NCI-H146 treated with DMSO at 0.1 percent for 48 hours (cell line): ENCODE data around the gene GARNL3.

ENCODE experiments used
- DNase-seq: peaks from one replicate; lab custom pipeline; 2025; ENCODE audit not compliant: unreplicated experiment; lab: John Stamatoyannopoulos, UW

GARNL3 gene

DNA sequence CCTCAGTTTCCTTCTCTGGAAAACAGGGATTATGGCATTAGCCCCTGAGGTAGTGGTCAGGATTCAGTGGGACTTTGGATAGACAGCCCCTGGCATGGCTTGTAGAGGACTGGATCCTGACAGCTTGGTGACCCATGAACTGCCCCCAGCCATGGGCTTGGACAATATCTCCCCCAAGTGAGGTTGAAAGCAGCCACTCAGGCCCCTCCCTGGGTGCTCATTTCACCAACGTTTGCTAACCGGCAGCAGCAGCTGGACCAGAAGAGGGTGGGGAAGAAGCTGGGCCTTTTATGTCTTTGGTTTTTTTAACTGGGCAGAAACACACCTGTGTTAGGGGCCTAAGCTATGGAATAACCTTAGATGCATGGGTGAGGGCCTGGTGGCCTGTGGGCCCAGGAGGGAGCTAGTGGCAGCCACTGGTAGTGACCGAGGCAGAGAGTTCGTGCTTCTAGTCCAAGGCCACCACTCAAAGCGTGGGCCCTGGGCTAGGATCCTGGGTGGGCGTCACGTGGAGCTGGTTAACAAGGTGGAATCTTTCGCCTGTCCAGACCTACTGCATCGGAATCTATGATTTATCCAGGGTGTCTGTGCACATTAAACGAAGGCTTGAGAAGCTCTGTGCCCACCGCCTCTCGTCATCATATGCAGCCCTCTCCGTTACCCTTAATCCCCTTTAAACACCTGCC, 134.3 kb downstream of the GARNL3 start:
- DNase-seq, result no peak

DNA sequence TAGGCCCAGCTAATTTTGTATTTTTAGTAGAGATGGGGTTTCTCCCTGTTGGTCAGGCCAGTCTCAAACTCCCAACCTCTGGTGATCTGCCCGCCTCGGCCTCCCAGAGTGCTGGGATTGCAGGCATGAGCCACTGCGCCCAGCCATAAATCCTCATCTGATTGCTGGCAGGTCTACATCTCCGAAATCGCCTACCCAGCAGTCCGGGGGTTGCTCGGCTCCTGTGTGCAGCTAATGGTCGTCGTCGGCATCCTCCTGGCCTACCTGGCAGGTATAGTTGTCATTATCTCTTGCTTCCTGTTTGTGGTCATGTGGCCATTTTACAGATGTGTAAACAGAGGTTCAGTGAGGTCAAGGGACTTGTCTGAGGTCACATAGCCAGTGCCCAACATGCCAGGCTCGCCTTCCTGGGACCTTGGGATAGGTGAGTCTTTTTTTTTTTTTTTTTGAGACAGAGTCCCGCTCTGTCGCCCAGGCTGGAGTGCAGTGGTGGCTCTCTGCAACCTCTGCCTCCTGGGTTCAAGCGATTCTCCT, 135.2 kb downstream of the GARNL3 start:
- DNase-seq, result no peak

DNA sequence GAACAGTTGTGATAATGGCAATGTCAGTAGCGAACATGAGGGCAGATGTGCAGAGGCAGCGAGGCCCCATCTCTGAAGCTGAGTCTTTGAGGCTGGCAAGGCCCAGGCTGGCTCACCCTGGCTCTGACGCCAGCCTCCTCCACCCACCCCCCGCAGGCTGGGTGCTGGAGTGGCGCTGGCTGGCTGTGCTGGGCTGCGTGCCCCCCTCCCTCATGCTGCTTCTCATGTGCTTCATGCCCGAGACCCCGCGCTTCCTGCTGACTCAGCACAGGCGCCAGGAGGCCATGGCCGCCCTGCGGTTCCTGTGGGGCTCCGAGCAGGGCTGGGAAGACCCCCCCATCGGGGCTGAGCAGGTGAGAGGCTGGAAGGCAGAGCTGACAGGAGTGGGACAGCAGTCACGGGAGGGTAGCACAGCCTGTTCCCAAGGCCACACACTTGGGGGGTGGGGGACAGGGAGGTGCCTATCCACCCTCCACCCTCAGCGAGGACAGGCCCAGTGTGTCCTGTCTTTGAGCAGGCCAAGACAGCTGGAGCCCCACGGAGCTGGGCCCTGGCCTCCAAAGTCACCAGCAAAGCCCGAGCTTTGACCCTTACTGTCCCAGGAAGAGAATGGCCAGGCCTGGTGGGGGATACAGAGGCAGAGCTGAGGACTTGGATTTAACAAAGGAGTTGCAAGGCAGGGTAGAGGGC, 138.0 kb downstream of the GARNL3 start:
- no peak for DNase-seq

DNA sequence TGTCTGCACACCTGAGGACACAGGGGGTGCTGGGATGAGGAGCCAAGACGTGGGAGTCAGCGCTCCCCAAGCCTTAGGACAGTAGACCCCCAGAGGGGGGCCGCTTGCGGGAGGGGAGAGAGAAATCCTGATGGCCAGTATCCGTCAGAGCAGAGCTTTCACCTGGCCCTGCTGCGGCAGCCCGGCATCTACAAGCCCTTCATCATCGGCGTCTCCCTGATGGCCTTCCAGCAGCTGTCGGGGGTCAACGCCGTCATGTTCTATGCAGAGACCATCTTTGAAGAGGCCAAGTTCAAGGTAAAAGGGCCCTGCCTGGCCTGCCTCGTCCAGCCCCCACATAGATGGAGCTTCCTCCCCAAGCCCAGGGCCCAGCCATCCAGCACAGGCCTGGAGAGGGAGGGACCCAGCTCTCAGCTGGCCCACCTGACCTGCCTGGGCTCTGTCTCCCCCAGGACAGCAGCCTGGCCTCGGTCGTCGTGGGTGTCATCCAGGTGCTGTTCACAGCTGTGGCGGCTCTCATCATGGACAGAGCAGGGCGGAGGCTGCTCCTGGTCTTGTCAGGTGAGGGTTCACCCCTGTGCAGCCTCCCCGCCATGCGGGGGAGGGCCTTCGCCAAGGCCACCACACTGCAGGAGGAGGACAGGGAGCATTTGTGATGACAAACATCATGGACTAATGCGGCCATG, 139.1 kb downstream of the GARNL3 start:
- no peak for DNase-seq

DNA sequence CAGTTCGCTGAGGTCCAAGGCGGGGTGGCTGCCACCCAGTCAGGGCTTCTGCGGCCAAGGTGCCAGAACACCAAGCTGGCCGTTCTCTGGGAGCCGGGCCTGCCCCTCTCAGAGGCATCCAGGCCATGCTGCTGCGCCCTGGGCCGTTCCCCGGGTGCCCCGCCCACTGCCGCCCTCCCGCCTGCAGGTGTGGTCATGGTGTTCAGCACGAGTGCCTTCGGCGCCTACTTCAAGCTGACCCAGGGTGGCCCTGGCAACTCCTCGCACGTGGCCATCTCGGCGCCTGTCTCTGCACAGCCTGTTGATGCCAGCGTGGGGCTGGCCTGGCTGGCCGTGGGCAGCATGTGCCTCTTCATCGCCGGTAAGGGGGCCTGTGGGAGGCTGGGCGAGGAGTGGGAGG, 140.1 kb downstream of the GARNL3 start:
- no peak for DNase-seq

DNA sequence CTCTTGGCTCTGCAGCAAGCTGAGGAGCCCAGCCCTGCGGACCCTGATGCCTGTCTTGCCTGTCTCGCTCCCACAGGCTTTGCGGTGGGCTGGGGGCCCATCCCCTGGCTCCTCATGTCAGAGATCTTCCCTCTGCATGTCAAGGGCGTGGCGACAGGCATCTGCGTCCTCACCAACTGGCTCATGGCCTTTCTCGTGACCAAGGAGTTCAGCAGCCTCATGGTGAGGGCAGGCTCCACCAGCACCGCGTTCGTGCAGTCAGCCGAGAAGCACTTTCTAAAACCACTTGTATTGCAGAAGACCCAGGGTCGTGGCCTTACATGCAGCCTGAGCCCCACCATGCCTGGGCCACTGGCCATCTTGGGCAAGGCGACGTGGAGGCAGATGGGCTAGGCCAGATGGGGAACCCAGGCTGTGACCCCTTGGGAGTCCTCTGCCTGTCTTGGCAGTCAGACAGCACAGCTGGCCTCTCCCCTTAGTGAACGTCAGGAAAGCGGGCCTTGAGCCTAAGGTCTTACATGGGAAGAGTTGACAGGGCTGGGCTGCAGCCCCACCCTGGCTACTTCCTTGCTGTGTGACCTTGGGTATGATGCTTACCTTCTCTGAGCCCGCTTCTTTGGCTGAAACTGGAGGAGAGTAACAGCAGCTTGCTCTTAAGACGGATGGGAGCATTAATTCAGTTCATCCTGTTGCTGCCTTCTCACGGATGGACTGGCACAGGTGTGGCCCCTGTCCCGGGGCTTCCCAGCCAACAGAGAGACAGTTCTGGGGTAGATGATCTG, 141.0 kb downstream of the GARNL3 start:
- DNase-seq, result no peak

DNA sequence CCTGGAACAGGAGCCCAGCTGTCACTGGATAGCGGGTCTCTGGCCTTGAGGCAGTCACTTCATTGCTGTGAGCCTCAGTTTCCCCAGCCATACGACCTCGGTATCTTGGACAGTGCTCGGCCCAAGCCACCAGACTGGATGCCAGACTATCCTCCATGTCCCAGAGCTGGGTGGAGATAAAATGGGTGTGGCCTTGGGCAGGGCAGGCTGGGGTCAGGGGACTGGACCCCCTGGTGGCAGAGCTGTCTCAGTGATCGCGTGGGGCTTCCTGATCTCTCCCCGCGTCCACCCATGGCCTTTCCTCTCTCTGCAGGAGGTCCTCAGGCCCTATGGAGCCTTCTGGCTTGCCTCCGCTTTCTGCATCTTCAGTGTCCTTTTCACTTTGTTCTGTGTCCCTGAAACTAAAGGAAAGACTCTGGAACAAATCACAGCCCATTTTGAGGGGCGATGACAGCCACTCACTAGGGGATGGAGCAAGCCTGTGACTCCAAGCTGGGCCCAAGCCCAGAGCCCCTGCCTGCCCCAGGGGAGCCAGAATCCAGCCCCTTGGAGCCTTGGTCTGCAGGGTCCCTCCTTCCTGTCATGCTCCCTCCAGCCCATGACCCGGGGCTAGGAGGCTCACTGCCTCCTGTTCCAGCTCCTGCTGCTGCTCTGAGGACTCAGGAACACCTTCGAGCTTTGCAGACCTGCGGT, 142.4 kb downstream of the GARNL3 start:
- DNase-seq, result no peak

DNA sequence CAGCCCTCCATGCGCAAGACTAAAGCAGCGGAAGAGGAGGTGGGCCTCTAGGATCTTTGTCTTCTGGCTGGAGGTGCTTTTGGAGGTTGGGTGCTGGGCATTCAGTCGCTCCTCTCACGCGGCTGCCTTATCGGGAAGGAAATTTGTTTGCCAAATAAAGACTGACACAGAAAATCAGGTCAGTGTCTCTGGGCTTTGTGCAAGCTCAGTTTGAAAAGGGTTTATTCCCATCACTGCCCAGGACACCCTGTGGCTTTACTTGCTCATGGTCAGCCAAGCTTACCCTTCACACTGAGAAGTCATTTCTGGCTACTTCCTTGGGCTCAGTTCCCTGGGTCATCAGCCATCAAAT, 142.9 kb downstream of the GARNL3 start:
- DNase-seq, result peak; percentile 47

DNA sequence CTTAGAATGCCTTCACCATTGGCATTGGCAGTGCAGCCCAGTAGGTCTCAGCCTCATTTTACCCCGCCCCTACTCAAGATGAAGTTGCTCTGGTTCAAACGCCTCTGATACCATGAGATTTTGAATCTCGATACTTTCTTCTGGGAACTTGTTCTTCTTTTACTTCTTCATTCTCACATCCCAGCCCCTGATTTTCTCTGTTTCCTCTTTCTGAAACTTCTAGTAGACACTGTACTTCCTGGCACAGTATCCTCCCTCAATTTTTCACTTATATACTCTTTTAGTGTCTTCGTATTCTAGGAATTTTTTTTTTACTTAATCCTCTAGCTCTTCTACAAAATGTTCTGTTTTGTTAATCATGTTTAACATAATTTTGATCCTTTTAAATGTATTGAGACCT, 146.5 kb downstream of the GARNL3 start:
- DNase-seq, result no peak

DNA sequence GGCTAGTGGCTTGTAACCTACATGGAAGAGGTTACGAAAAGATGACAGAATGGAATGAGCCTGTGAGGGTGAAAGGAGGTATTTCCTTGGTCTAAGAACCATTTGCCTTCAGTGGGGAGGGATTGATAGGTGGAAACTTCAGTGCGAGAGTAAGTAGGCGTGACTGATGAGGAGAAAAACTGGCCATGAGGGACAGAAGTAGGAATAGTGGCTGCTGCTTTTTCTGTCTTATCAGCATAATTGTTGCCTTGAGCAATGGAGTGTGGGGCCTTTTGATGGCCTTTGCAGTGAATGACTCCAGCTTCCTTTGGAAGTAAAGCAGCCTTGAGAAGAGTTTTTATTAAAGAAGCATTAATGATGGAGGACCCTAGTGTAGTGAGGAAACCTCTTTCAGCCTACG, 150.6 kb downstream of the GARNL3 start:
- DNase-seq, result no peak

DNA sequence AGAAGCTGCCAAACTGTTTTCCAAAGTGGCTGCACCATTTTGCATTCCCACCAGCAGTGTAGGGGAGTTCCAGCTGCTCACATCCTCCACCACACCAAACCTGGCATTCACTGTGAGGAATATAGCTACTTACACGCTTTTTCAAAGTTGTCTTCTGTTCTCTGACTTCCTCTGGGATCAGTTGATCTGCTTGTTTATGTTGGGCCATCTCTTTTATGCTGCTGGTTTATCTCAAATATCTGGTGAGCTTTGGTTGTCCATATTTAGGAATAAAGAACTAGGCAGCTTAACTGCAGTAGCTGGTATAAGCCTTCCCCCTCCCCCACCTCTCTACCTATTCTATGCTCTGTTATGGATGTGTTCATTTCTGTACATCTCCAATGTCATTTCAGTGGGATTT, 151.1 kb downstream of the GARNL3 start:
- no peak for DNase-seq

DNA sequence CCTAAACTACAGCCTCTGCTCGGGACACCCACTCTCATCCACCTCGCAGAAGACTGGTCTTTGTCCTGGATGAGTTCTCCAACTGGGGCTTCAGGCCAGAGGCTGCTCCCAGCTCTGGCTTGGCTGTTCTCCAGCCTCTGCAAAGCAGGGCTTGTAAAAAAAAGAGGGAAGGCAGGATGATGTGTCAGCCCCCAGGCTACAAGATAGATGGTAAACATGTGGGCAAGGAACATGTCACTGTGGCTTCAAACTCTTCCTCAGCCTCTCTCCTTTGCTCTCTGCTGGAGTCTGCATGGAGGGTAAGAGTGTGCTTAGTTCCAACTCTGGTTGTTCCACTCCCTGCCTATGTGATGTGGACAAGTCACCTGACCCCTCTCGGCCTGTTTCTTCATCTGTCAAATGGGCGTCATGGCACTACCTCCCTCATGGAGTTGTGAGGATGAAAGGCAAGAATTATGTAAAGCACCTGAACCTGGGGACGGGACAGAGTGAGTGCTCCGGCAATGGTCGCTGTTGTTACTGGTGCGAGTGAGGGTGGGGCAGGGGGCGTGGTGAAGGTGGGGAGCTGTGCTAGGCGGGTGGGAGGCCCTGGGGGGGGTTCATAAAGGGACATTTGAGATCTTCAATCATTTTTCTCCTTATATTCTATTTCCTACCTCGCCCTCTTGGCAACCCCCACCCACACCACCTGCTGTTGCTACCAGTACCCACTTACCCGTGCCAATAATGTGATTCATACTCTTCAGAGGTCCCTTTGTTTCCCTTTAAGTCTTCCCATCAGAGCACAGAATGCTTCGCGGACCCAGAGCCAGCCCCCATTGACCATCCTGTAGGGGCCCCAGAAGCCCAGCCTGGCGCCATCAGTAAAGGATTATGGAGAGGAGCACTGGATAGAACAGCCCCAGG, 152.8 kb downstream of the GARNL3 start:
- DNase-seq, result no peak

DNA sequence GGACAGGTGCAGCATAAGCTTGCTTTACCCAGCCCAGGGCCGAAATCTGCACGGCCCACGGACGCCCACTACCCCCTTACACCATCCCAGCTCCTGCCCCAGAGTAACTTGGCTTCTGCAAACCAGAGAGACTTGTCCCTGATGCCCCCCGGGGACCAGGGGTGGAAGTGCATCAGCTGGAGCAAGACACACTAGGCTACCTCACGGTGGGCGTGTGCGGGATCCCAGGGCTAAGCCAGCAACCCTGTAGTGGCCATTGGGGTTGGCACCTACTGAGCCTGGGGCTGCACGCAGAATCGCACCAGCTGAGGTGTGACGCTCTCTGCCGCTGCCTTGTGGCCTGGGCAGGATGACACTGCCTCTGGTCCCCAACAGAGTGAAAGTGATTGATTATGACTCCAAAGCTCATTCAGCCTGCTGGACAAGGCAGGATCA, 153.5 kb downstream of the GARNL3 start:
- no peak for DNase-seq

DNA sequence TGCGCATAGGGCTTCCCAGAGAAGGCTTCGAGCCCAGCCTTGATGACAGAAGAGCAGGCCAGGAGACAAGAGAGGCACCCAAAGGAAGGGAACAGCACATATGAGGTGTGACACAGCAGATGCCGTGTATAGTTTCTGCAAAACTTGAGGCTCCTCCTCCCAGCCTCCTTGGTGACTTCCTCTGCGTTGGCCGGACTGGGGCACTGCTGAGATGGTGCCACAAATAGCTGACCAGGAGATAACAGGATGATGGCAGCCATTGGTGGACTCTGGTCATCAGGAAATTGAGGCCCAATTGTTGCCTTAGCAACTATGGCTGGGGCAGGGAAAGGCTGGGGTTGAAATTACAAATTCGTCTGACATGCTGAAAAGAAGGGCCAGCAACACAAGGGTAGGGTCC, 154.8 kb downstream of the GARNL3 start:
- no peak for DNase-seq

DNA sequence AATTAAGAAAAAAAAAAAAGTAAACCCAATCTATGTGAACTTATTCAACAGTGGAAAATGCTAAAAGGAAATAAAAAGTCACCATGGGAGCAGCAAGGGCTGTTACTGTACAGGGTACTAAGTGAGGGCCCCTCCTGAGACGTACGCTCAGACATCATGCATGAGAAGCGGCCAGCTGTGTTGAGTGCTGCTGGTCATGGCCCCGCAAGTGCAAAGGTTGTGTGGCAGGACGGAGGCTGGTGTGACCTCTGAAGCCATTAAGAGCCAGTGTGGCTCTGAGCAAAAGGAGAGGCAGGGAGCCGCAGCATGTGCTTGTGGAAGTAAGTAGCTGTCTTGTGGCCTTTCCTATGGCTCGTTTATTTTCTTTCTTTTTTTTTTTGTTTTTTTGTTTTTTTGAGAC, 156.5 kb downstream of the GARNL3 start:
- no peak for DNase-seq

DNA sequence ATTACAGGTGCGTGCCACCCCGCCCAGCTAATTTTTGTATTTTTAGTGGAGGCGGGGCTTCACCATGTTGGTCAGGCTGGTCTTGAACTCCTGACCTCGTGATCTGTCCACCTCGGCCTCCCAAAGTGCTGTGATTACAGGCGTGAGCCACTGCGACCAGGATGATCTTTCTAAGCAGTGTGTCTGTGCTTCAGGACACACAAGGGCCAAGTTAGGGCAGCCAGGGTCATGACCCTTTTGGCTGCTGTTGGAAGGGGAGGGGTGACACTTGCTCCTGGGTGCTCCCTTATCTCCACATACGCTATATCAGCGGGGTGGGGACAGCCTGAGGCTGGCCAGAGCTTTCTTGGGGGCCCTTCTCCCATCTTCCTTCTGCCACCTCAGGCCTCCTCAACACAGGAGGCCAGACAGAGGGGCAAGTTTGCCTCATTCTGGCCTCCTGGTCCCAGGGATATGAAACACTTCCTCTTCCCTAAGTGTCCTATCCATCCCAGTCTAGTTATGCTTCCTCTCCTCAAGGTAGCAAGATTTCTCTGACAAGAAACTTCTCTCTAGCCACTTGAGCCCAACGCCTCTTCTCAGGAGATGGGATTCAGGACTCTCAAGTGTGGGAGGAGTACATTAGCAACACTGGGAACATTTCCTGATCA, 157.7 kb downstream of the GARNL3 start:
- no peak for DNase-seq

DNA sequence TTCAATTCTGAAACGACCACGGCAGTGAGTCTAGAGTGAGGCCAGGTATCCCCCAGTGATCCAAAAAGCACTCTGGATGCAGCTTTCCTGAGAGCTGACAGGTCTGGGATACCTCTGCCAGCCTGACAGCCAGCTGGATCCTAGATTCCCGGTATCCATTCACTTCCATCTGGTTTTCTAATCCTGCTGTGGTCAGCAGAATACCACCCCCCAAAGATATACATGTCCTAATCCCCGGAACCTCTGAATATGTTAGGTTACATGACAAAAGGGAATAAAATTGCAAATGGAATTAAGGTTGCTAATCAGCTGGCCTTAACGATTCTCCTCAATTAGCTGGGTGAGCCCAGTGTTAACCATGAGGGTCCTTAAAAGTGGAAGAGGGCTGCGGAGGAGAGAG, 158.2 kb downstream of the GARNL3 start:
- no peak for DNase-seq

DNA sequence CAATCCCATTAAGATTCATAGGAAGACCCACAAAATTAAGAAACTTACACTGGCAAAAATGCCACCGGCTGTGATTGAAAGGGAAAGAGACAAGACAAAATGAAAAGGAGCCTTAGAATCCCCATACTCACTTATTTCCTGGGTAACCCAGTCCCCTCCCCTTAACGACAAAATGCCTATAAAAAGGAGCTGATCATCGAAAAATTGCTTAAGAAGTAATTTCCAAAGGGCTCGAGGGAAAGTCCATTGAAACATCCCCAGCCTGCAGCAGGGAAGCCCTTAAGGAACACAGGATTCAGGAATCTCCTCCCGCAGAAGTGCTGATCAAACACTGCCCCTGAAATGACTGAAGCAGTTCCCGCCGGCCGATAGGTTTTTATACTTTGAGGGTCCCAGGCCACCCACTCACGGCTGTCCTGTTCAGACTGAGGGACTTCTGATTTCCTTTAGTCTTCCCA, 158.9 kb downstream of the GARNL3 start:
- DNase-seq, result no peak
